DND-41 (cell line): Measurements from ENCODE around the gene NOC3L.

Source experiments
- ATAC-seq: fragments of 200-7000 bp; cut with Tn5 transposase; 3 replicates; pipeline ENCODE4 v1.9.1; 2021; ENCODE audit warnings: low read depth; ENCODE audit not compliant: insufficient read depth
- DNase-seq: peaks from one replicate; pipeline ENCODE4 v3.0.0-alpha.2; 2020
- H2AFZ ChIP-seq: 2 replicates; pipeline ENCODE4 v1.6.0; 2012; ENCODE audit warnings: low read depth, low read length
- H3K27ac ChIP-seq: 2 replicates; pipeline ENCODE4 v1.5.1; 2012; ENCODE audit warnings: low read length, inconsistent platforms
- H3K27me3 ChIP-seq: fragments of 200-600 bp; sonication (generic); 2 replicates; pipeline ENCODE4 v1.6.0; 2012; ENCODE audit warnings: low read length, mild to moderate bottlenecking, inconsistent platforms; ENCODE audit not compliant: insufficient read depth, poor library complexity
- H3K36me3 ChIP-seq: 2 replicates; pipeline ENCODE4 v1.5.1; 2012; ENCODE audit warnings: low read length, inconsistent platforms; ENCODE audit not compliant: insufficient read depth
- H3K4me1 ChIP-seq: 2 replicates; pipeline ENCODE4 v1.5.1; 2012; ENCODE audit warnings: mild to moderate bottlenecking, low read length; ENCODE audit not compliant: insufficient read depth
- H3K4me2 ChIP-seq: 2 replicates; pipeline ENCODE4 v1.6.0; 2012; ENCODE audit warnings: mild to moderate bottlenecking, moderate library complexity, low read length, inconsistent platforms; ENCODE audit not compliant: insufficient read depth
- H3K4me3 ChIP-seq, 2 experiments: fragments of 200-600 bp in 1 of 2; shearing (Covaris generic) in 1 of 2; 2 replicates each; pipeline ENCODE4 v1.5.1; 2012 to 2016; ENCODE audit warnings: inconsistent platforms in 2 of 2, low read length in 2 of 2, mild to moderate bottlenecking in 2 of 2, low read depth in 1 of 2, moderate library complexity in 1 of 2
- H3K79me2 ChIP-seq: 2 replicates; pipeline ENCODE4 v1.6.0; 2012; ENCODE audit warnings: low read length, inconsistent platforms; ENCODE audit not compliant: insufficient read depth
- H3K9ac ChIP-seq: 2 replicates; pipeline ENCODE4 v1.6.0; 2012; ENCODE audit warnings: low read depth, mild to moderate bottlenecking, inconsistent platforms, low read length, moderate library complexity
- H3K9me3 ChIP-seq: 2 replicates; pipeline ENCODE4 v1.5.1; 2012; ENCODE audit warnings: low read length, moderate library complexity, mild to moderate bottlenecking, inconsistent platforms; ENCODE audit not compliant: insufficient read depth, severe bottlenecking
- H4K20me1 ChIP-seq: 2 replicates; pipeline ENCODE4 v1.6.0; 2012; ENCODE audit warnings: low read length; ENCODE audit not compliant: insufficient read depth
- EZH2 ChIP-seq: IDR thresholded peaks from 3 replicates; pipeline ENCODE4 v1.6.1; 2012; ENCODE audit warnings: borderline replicate concordance, low read depth, mild to moderate bottlenecking, moderate library complexity, low read length, inconsistent platforms; ENCODE audit not compliant: severe bottlenecking
- TF ChIP-seq, protein P1 (sequence below): IDR thresholded peaks from 2 replicates; pipeline ENCODE4 v1.5.1; 2012; ENCODE audit warnings: borderline replicate concordance, low read length, moderate library complexity, mild to moderate bottlenecking; ENCODE audit not compliant: poor library complexity, severe bottlenecking; ENCODE audit errors: extremely low read depth

Gene NOC3L

DNA sequence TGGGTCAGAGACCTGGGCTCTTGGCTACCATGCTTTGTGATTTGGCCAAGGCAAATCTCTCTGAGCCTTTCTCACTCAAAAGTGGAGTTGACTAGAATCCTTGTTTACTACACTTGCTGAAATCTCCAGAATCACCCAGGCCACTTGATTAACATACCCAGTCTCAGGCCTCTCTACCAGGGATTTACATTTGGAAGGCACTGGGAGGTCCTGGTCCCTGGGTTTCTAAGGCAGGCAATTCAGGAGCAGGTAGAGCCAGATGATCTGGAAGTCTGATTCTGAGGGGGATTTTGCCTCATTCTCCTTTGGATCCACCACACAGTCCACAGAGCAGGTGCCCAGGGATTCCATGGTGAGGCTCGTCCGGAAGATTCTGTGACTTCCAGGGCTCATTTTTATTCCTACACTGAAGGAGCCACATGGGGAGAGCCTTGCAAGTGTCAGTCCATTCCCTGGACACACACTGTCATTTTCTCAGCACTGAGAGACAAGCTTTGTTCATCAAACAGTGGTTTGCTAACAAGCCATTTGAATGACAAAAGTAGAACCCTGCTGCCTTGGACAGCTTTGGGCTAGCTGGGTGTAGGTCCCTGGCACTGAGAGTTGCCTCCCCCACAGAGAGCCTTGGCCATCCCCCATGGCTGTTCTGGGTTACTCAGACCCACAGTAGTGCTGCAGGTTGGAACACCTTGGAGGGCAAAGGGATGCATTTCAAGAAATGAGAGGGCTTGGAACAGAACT lies 74.2 kb downstream of the NOC3L start:
- Histone ChIP-seq H3K27ac (no peak overlapping the region), H3K27me3 (peaks cover 59% of the 10 kb centered on the region), H3K4me2 (no peak overlapping the region), H3K4me3 (no peak overlapping the region), H3K79me2 (no peaks in the 10 kb centered on the region), H3K9me3 (no peaks in the 10 kb centered on the region), H4K20me1 (no peaks in the 10 kb centered on the region; the same call in 1 of the 2 replicates), H3K9ac (no peak overlapping the region), H3K36me3 (no peaks in the 10 kb centered on the region), H2AFZ (no peak overlapping the region), H3K4me1 (no peaks in the 10 kb centered on the region)
- DNase-seq (no peak), ATAC-seq (no peak)
- TF ChIP-seq EZH2, result no peak
- TF ChIP-seq, protein P1, sequence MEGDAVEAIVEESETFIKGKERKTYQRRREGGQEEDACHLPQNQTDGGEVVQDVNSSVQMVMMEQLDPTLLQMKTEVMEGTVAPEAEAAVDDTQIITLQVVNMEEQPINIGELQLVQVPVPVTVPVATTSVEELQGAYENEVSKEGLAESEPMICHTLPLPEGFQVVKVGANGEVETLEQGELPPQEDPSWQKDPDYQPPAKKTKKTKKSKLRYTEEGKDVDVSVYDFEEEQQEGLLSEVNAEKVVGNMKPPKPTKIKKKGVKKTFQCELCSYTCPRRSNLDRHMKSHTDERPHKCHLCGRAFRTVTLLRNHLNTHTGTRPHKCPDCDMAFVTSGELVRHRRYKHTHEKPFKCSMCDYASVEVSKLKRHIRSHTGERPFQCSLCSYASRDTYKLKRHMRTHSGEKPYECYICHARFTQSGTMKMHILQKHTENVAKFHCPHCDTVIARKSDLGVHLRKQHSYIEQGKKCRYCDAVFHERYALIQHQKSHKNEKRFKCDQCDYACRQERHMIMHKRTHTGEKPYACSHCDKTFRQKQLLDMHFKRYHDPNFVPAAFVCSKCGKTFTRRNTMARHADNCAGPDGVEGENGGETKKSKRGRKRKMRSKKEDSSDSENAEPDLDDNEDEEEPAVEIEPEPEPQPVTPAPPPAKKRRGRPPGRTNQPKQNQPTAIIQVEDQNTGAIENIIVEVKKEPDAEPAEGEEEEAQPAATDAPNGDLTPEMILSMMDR, result no peak

- H3K79me2 ChIP-seq, result no peaks in the 10 kb centered on the region
- no peaks in the 10 kb centered on the region; the same call in 1 of the 2 replicates for H4K20me1 ChIP-seq
- peaks cover 57% of the 10 kb centered on the region for H3K27me3 ChIP-seq
- H2AFZ ChIP-seq, result no peak overlapping the region
- ATAC-seq (no peak), DNase-seq (no peak)
- H3K27ac ChIP-seq, result no peak overlapping the region
- H3K4me1 ChIP-seq, result no peaks in the 10 kb centered on the region
- no peaks in the 10 kb centered on the region for H3K9me3 ChIP-seq
- no peak overlapping the region for H3K4me3 ChIP-seq
- H3K4me2 ChIP-seq, result no peak overlapping the region
- no peak overlapping the region for H3K9ac ChIP-seq
- TF ChIP-seq, protein P1, result no peak
- TF ChIP-seq EZH2, result no peak
- no peaks in the 10 kb centered on the region for H3K36me3 ChIP-seq
These were observed 75.4 kb downstream of the NOC3L start for GRCh38 chr10:94287336-94287735.

DNA sequence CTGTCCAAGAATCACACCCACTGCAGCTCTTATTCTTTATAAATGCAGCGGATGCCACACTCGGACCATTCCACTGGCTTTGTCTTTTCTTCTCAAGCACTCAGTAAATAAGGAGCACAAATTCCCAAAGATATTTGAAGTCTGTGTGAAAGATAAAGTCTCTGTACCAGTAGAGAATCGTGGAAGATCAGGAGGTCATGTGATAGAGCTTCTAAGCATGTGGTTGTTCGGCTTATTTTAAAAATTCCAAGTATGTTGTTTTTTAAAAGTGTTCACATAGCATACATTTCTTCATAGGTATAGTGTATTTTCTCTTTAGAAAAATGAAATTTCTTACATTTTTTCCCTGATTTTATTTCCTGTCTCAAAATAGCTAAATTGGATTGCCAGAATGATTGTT lies 75.8 kb downstream of the NOC3L start:
- Histone ChIP-seq H3K4me3 (no peak overlapping the region), H3K4me1 (no peaks in the 10 kb centered on the region), H3K27me3 (peaks cover 54% of the 10 kb centered on the region), H3K4me2 (no peak overlapping the region), H2AFZ (no peak overlapping the region), H4K20me1 (no peaks in the 10 kb centered on the region; the same call in 1 of the 2 replicates), H3K79me2 (no peaks in the 10 kb centered on the region), H3K9me3 (no peaks in the 10 kb centered on the region), H3K27ac (no peak overlapping the region), H3K9ac (no peak overlapping the region), H3K36me3 (no peaks in the 10 kb centered on the region)
- DNase-seq (no peak), ATAC-seq (no peak)
- no peak for TF ChIP-seq EZH2
- TF ChIP-seq, protein P1, result no peak

GRCh38 chr10:94285271-94285670 lies 77.5 kb downstream of the NOC3L start:
- Histone ChIP-seq H4K20me1 (peaks cover 4% of the 10 kb centered on the region; the same call in 1 of the 2 replicates), H3K9me3 (no peaks in the 10 kb centered on the region), H3K4me3 (no peak overlapping the region), H3K27ac (no peak overlapping the region), H3K79me2 (no peaks in the 10 kb centered on the region), H3K4me1 (no peaks in the 10 kb centered on the region), H2AFZ (no peak overlapping the region), H3K36me3 (no peaks in the 10 kb centered on the region), H3K9ac (no peak overlapping the region), H3K27me3 (peaks cover 49% of the 10 kb centered on the region), H3K4me2 (no peak overlapping the region)
- ATAC-seq (no peak), DNase-seq (no peak)
- TF ChIP-seq, protein P1, result no peak
- TF ChIP-seq EZH2, result no peak
